D341Med (cell line): ENCODE data around the gene PPM1J.
"Not testable (repeated sequence)": the region's sequence is repeated elsewhere in the genome, so short reads cannot be mapped to it uniquely, and the experiment has no call there.

ENCODE experiments used
- DNase-seq: peaks from one replicate; pipeline ENCODE4 v3.0.0; 2012; ENCODE audit warnings: low spot score

Gene PPM1J, protein sequence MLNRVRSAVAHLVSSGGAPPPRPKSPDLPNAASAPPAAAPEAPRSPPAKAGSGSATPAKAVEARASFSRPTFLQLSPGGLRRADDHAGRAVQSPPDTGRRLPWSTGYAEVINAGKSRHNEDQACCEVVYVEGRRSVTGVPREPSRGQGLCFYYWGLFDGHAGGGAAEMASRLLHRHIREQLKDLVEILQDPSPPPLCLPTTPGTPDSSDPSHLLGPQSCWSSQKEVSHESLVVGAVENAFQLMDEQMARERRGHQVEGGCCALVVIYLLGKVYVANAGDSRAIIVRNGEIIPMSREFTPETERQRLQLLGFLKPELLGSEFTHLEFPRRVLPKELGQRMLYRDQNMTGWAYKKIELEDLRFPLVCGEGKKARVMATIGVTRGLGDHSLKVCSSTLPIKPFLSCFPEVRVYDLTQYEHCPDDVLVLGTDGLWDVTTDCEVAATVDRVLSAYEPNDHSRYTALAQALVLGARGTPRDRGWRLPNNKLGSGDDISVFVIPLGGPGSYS

DNA sequence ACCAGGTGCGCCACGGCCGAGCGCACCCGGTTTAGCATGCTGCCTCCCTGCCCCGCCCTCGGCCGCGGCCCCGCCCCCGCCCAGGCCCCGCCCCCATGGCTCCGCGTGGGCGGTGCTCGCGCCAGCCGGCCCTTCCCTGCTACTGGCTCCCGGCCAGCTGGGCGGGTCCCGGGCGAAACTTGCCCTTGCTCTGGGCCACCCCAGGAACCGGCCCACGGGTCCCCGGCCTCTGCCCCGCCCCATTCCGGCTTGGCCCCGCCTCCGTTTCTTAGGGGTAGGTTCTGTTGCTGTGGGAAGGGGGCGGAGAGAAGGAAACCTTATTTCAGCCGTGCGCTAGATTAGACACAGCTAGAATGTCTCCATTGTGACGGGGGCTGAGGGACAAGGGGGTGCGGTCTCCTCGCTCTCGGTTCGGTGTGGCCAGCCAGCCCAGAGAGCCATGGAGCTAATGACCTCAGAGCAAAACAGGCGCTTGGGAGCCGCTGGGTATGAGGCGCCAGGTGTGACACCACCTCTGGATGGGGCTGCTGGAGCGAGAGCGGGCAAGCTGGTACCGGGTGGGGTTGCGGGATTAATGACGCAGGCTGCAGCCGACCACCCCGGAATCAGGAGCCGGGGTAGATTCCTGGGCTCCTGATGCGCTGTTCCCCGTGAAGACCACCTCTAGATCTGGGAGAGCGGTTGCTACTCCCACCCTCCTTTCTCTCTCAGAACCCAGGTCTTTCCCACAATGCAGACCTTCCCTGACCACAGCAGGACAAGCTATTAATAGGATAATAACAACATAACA lies at the start of gene PPM1J:
TSS of gene PPM1J (minus strand) at position 69 of the 790 bp plus-strand sequence. CDS start at position 38, 31 bp downstream.
- peak; percentile 93 for DNase-seq

DNA sequence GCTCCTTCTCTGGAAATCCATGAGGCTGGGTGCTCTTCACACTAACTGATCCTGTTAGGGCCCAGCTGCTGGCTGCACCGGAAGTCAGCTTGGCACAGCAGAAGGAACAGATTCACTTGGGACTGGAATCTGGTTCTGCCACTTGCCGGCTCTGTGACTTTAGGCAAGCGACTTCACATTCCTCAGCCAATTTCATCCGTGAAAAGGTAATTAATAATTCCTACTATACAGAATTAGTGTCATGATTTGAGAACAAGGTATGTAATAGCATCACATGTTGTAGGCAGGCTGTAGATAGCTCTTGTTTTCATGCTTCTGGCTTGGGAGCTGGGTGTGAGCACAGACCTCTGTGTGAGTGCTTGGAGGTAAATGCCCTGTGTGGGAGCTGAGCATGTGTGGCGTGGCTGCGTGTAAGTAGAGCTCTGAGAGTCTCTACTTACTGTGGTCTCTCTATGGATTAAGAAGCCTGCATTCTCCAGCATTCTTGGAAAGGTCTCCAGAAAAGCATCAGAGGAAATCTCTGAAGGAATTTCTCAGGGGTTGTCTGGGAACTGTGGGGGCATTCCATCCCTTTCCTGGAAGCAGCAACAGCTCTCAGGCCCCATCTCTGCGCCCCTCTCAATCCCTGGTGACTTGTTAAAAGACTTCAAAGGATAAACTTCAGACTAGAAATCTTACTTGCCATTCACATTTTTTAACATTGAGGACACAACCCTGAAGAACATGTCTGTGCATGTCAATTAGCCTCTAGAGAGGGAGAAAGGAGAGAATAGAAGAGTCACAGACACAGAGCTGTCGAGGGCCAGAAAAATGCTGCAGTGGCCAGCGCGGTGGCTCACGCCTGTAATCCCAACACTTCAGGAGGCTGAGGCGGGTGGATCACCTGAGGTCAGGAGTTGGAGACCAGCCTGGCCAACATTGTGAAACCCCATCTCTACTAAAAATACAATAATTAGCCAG lies 47.7 kb upstream of the PPM1J start:
- DNase-seq: no peak

DNA sequence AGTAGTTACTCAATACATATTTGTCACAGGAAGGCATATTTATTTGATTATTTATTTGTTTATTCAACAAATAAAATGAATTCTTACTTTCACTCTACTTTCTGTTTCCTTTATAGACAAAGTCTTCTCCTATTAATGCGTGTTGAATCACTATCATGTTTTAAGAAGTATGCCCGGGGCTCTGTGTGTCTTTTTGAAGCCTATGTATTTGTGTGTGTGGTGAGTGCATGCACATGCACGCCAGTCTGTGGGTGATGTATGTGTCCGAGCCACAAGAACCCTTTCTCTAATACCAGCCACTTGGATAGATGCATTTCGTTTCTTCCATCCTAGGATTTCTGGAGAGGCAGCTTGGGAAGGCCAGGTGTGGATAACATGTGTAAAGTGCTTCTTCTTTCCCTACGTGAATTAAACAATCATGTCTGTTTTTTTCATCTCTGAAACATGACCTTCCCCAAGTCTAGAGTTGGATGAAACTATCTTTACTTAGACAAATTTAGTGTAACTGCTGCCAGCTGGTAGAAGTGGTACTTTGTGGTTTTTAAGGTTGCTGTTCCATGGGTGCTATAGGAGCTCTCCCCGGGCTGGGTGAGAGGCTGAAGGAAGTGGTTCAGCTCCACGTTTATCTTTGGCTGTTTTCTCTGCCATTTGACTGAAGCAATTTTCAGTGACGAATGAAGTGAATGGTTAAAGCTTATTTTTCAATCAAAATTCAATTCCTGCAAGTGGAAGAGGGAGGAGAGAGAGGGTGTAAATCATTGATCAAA lies 46.8 kb upstream of the PPM1J start:
- no peak for DNase-seq

DNA sequence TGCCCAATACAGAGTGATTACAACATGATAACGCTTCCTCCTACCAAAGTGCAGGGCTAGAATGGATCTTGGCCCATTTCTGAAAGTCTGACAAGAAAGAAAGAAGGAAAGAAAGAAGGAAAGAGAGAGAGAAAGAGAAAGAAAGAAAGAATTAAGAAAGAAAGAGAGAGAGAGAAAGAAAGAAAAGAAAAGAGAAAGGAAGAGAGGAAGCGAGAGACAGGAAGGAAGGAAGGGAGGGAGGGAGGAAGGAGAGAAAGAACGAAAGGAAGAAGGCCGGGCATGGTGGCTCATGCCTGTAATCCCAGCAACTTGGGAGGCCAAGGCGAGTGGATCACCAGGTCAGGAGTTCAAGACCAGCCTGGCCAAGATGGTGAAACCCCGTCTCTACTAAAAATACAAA lies 44.1 kb upstream of the PPM1J start:
- no peak for DNase-seq

DNA sequence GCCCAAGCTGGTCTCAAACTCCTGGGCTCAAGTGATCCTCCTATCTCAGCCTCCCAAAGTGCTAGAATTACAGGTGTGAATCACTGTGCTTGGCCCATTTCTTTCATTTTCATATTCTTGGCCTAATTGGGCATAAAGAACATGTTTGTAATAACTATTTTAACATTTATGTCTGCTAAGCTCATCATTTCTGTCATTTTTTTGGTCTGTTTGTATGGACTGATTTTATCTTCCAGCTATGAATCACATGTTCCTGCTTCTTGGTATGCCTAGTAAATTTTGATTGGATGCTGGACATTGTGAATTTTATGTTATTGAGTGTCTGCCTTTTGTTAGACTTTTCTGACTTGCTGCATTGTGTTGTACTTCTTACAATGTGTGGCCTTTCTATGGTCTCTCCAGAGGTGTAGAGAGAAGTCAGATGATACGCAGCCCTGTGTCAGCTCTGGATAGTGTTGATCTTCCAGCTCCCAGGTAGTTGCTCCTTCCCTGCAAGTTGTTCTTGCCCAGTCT lies 39.0 kb upstream of the PPM1J start:
- no peak for DNase-seq

DNA sequence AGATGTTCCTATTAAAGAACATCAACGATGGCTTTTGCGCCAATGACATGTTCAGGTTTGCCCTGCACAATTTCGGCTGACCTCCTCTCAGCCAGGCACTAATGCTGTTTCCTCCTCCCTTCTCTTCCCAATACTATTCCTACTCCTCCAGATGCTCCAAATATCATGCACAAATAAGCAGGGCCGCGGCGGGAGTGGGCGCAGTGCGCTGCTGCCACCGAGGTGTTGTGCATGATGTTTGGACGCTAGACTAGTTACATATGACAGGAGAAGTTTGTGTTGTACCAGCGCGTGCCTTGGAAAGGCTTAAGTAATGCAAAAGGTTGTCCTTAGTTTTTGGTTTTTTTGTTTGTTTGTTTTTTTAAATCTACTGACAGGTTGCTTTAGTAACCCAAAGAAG lies 33.3 kb upstream of the PPM1J start:
- no peak for DNase-seq

DNA sequence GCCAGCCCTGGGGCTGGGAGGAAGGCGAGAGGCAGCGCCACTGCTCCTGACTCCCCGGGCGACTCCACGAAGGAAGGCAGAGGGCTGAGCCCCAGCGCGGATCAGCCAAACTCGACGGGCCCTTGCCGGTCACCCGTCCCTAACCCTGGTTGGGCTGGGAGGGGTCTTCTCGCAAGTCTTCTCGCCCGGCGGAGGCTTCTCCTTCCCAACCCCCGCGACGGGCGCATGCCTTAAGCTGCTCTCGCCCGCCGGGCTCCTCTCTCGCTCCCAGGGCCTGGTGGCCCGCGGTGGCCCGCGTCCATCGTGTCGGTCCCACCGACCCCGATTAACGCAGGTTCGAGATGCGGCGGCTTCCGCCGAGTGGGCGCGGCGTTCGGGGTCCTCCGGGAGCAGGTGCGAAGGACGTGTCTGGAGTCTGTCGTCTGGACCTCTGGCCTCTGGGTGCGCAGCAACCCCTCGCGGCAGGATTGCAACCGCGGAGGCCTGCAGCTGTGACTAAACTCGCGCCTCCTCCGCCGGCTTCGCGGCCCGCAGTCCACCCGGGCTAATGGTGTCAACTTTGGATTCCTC lies 29.0 kb upstream of the PPM1J start:
- DNase-seq: no peak

DNA sequence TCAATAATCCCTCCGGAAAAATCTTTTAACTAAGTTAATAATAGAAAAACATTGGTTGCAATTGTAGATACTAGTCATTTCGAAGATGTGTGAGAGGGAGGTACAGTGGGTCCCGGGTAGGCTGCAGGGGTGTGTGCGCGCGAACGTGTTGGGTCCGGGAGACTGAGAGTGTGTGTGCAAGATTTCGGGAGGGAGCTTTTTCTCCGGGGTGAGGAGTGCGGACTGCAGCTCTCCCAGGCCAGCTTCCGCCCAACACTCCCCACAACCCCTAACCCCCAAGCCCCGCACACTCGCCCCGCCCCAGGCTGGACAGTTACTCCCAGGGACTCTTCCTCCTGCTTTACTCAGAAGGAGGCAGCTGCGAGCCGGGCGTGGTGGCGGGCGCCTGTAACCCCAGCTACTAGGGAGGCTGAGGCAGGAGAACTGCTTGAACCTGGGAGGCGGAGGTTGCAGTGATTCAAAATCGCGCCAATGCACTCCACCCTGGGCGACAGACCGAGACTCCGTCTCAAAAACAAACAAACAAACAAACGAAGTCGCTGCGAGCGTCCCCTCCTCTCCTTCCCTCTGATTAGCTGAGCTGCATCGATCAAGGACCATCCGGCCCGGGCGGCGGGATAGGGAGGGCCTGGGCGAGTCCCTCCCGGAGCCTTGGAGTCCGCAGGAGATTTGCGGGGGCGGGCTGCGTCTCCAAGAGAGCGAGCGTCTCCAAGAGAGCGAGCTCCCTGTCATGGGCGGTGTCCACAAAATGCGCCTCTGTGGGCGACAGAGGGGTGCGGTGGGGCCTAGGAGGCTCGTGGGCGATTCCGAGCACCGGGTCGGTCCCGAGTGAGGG lies 28.3 kb upstream of the PPM1J start:
- DNase-seq: no peak

DNA sequence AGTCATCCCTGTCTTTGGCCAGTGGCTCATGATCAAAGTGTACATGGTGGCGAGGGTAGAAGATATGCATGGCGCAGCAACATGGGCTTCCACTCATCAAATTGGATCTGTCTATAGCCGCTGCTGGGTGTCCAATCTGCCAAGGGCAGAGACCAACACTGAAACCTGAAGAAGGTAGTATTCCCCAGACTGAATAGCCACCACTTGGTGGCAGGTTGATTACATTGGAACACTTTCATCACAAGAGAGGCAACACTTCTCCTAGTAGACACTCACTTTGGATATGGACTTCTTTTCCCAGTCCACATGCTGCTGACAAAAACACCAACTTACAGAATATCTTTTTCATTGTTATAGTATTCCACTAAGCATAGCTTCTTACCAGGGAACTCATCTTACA lies 22.4 kb upstream of the PPM1J start:
- no peak for DNase-seq

DNA sequence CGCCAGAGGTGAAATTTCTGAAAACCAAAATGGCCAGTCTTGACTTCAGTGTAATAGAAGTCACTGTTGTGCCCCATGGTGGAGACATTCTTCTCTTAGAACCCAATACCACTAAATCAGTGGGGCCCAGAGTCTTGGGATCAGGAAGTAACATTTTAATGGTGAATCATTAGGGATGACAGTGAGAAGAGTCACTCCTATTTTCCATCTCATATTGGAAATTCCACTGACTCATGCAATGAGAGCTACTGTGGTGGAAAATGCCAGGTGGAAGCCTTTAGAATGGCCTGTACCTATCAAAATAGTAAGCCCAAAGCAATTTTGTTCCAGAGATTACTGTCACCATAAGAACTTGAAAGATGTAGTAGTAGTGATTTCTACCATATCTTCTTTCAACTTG lies 20.6 kb upstream of the PPM1J start:
- DNase-seq: no peak

DNA sequence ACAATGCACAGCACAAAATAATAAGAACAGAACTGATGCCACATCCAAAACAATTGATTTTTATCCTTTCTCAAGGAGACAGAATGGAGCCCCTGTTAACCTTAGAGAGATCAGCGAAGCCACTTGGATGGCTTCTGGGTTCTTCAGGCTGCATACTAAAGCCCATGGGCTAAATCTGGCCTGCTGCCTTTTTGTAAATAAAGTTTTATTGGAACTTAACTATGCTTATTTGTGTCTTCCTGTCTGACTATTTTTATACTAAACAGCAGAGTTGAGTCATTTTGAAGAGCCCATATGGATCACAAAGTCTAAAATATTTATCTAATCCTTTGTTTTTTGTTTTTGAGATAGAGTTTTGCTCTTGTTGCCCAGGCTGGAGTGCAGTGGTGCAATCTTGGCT lies 16.3 kb upstream of the PPM1J start:
- no peak for DNase-seq

DNA sequence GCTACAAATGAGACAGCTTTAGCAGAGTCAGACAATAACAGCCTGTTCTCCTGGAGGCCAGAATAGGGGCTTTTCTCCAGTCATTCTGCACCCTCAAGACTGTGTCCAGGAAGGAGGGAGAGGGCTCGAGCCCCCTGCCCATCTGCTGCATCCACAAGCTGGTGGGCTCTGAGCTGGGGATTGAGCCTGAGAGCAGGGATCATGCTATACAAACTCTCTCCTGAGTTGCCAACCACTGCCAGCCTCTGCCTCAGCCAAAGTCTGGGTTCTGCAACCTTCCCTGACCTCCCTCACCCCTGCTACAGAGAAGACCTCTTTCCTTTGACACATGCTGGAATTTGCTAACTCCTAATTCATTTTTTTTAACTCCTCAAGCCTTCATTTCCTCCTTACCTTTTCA lies 14.8 kb upstream of the PPM1J start:
- DNase-seq: peak; percentile 43

DNA sequence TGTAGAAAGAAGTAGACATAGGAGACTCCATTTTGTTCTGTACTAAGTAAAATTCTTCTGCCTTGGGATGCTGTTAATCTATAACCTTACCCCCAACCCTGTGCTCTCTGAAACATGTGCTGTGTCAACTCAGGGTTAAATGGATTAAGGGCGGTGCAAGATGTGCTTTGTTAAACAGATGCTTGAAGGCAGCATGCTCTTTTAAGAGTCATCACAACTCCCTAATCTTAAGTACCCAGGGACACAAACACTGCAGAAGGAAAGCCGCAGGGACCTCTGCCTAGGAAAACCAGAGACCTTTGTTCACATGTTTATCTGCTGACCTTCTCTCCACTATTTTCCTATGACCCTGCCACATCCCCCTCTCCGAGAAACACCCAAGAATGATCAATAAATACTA lies 13.9 kb upstream of the PPM1J start:
- DNase-seq: not testable (repeated sequence)

DNA sequence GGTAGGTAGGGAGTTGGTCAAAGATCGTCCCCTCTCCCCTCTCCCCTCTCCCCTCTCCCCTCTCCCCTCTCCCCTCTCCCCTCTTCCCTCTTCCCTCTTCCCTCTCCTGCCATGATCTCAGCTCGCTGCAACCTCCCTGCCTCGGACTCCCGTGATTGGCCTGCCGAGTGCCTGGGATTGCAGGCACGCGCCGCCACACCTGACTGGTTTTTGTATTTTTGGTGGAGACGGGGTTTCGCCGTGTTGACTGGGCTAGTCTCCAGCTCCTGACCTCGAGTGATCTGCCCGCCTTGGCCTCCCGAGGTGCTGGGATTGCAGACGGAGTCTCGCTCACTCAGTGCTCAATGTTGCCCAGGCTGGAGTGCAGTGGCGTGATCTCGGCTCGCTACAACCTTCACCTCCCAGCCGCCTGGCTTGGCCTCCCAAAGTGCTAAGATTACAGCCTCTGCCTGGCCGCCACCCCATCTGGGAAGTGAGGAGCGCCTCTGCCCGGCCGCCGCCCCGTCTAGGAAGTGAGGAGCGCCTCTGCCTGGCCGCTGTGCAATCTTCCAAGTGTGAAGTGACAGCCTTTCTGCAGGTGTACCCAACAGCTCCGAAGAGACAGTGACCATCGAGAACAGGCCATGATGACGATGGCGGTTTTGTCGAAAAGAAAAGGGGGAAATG lies 13.3 kb upstream of the PPM1J start:
- DNase-seq: not testable (repeated sequence)

DNA sequence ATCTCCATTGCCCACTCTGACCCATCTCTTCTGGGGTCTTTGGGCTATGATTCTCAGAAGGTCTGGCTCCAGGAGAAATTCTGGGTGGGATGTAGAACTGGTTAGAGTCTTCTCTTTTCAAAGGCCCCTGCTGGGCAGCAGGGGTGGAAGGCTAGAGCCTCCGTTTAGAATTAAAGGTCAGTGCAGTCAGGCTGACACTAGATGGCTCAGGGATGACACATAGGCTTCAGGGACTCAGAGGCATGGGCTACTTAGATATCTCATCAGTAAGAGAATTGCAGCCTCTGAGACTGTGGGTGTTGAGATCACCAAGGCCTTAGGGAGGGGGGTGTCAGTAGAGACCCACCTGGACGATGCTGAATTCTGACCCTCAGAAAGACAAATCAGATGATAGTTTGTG lies 12.6 kb upstream of the PPM1J start:
- no peak for DNase-seq

DNA sequence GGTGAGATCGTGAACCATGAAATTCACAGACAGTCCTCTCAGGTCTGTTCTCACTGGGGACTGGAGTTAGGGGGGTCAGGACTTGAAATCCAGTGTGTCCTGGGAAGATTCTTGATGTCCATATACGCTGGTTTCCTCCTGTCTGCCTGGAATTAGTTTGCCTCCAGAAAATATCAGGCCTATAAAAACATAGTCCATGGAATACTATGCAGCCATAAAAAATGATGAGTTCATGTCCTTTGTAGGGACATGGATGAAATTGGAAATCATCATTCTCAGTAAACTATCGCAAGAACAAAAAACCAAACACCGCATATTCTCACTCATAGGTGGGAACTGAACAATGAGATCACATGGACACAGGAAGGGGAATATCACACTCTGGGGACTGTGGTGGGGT lies 9.1 kb upstream of the PPM1J start:
- DNase-seq: not testable (repeated sequence)

DNA sequence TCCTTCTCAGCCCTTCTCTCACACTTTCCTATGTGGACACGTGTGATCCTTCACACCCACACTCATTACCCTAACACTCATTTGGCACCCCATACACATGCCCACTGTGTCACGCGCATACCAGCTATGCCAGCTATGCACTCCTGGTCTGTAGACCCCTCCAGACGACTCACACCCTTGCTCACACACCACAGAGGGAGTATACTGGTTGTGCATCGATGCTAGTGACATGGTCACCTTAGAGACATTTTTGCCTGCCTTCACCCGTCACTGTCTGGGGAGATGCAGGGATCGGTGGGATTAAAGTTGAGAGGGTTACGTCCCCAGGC lies 8.3 kb upstream of the PPM1J start:
- DNase-seq: no peak

DNA sequence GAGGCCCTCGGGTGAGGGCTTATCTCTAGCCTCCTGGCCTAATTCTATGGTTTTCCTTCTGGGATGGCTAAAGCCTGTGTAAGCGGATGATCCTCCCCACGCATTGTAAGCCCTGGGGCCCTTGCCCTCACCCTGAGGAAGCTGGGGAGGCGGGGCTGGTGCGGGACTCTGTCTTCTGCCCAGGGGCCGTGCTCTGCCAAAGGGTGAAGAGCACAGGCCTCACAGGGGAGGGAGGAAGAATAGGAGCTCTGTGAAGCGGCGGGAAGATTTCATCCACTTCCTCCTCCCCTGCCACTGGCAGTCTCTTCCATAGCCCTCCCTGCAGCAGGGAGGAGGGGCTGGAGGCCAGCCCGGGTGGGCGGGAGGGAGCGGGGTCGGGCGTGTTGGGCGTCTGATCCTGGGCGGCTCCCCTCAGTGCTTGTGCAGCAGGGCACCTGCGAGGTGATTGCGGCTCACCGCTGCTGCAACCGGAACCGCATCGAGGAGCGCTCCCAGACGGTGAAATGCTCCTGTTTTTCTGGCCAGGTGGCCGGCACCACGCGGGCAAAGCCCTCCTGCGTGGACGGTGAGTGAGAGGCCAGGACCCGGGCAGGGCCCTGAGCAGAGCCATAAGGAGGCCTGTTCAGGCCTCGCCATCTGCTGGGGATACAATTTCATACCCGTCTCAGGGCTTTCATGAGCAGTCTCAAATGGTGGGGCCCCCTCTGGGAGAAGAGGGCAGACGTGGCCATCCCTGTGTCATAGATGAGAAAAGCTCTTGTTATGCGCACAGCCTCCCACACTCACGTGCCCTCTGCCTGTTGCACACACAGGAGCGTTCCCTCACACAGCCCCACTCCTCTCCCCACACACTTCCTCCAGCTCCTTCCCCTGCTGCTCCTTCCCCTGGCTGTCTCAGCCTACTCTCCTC lies 7.7 kb upstream of the PPM1J start:
- peak; percentile 74 for DNase-seq
